BE2C (cell line): ENCODE results near the gene USP54.
"Not testable (repeated sequence)": the region's sequence is repeated elsewhere in the genome, so short reads cannot be mapped to it uniquely, and the experiment has no call there.

Experiments
- DNase-seq: peaks from one replicate; pipeline ENCODE4 v3.0.0-alpha.2; 2020
- H3K27me3 ChIP-seq: fragments of 250-450 bp; sonication (Bioruptor Pico); 2 replicates; pipeline ENCODE4 v1.5.1; 2020; ENCODE audit warnings: mild to moderate bottlenecking
- H3K36me3 ChIP-seq: fragments of 250-450 bp; sonication (Bioruptor Pico); 2 replicates; pipeline ENCODE4 v1.5.1; 2020; ENCODE audit warnings: mild to moderate bottlenecking
- H3K4me1 ChIP-seq: fragments of 250-450 bp; sonication (Bioruptor Pico); 2 replicates; pipeline ENCODE4 v1.5.1; 2020
- H3K4me3 ChIP-seq: 2 replicates; pipeline ENCODE4 v1.5.1; 2011; ENCODE audit warnings: low read depth, low read length
- H3K9me3 ChIP-seq: fragments of 250-450 bp; sonication (Bioruptor Pico); 2 replicates; pipeline ENCODE4 v1.5.1; 2020
- CTCF ChIP-seq: IDR thresholded peaks from 2 replicates; pipeline ENCODE4 v1.5.1; 2012; ENCODE audit warnings: mild to moderate bottlenecking, low read depth, low read length

Gene USP54

GRCh38 chr10:73628405-73628804 is 37.3 kb upstream of the USP54 start:
- no peaks in the 10 kb centered on the region for H3K9me3 ChIP-seq
- no peaks in the 10 kb centered on the region for H3K4me1 ChIP-seq
- no peaks in the 10 kb centered on the region for H3K27me3 ChIP-seq
- no peak for TF ChIP-seq CTCF
- no peak overlapping the region for H3K4me3 ChIP-seq
- no peaks in the 10 kb centered on the region for H3K36me3 ChIP-seq
- DNase-seq, result no peak

GRCh38 chr10:73627300-73627699 is 36.2 kb upstream of the USP54 start:
- no peaks in the 10 kb centered on the region for H3K36me3 ChIP-seq
- no peaks in the 10 kb centered on the region for H3K9me3 ChIP-seq
- no peak for DNase-seq
- TF ChIP-seq CTCF, result no peak
- no peaks in the 10 kb centered on the region for H3K4me1 ChIP-seq
- no peak overlapping the region for H3K4me3 ChIP-seq
- no peaks in the 10 kb centered on the region for H3K27me3 ChIP-seq

- Histone ChIP-seq H3K4me1 (no peaks in the 10 kb centered on the region), H3K4me3 (peak overlapping the region; percentile 98), H3K27me3 (no peaks in the 10 kb centered on the region), H3K9me3 (no peaks in the 10 kb centered on the region), H3K36me3 (no peaks in the 10 kb centered on the region)
- no peak for TF ChIP-seq CTCF
- peak; percentile 93 for DNase-seq
Observed at GRCh38 chr10:73625884-73626752, 35.0 kb upstream of the USP54 start.

- no peak for TF ChIP-seq CTCF
- no peaks in the 10 kb centered on the region for H3K4me1 ChIP-seq
Observed at GRCh38 chr10:73625004-73625883, 34.1 kb upstream of the USP54 start.

GRCh38 chr10:73623056-73623455 is 31.9 kb upstream of the USP54 start:
- TF ChIP-seq CTCF, result no peak
- no peaks in the 10 kb centered on the region for H3K4me1 ChIP-seq
- no peak for DNase-seq
- no peak overlapping the region for H3K4me3 ChIP-seq
- no peaks in the 10 kb centered on the region for H3K9me3 ChIP-seq
- H3K27me3 ChIP-seq, result no peaks in the 10 kb centered on the region
- H3K36me3 ChIP-seq, result no peaks in the 10 kb centered on the region

More at GRCh38 chr10:73625004-73625883, 34.1 kb upstream of the USP54 start:
- H3K9me3 ChIP-seq, result no peaks in the 10 kb centered on the region
- peak; percentile 46 for DNase-seq
- H3K36me3 ChIP-seq, result no peaks in the 10 kb centered on the region
- peak overlapping the region; percentile 98 for H3K4me3 ChIP-seq
- no peaks in the 10 kb centered on the region for H3K27me3 ChIP-seq

GRCh38 chr10:73620974-73621373 is 29.8 kb upstream of the USP54 start:
- H3K36me3 ChIP-seq, H3K9me3 ChIP-seq, H3K4me3 ChIP-seq, H3K4me1 ChIP-seq, H3K27me3 ChIP-seq, DNase-seq: not testable (repeated sequence)

GRCh38 chr10:73617143-73617542 is 26.0 kb upstream of the USP54 start:
- not testable (repeated sequence) for DNase-seq, H3K9me3 ChIP-seq, H3K27me3 ChIP-seq, H3K36me3 ChIP-seq, H3K4me3 ChIP-seq, H3K4me1 ChIP-seq
